C4-2B (cell line): ENCODE data around the gene ARL9.

Source experiments
- H3K27ac ChIP-seq: fragments of 450-650 bp; 2 replicates; pipeline ENCODE4 v1.5.1; 2017
- ZFX ChIP-seq: fragments of 450-650 bp; IDR thresholded peaks from 2 replicates; pipeline ENCODE4 v1.6.1; 2017
- TF ChIP-seq, protein P1 (sequence below): fragments of 450-650 bp; conservative IDR thresholded peaks from 2 replicates; pipeline ENCODE4 v1.5.1; 2017; ENCODE audit warnings: mild to moderate bottlenecking

Gene ARL9

DNA sequence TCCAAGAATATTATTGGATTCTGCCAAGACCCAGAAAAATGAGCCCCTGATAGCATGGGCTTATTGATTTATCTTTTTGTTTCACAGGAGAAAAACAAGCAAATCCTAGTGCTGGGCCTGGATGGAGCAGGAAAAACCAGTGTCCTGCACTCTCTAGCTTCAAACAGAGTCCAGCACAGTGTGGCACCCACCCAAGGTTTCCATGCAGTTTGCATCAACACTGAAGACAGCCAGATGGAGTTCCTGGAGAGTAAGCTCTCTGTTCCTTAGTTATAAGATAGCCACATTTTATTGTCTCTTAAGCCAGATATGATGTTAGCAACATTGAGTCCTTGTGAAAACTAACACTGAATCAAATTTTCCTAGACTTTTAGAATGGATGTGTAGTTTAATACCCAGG lies 5.5 kb downstream of the ARL9 start:
- no peak for TF ChIP-seq ZFX
- TF ChIP-seq, protein P1, sequence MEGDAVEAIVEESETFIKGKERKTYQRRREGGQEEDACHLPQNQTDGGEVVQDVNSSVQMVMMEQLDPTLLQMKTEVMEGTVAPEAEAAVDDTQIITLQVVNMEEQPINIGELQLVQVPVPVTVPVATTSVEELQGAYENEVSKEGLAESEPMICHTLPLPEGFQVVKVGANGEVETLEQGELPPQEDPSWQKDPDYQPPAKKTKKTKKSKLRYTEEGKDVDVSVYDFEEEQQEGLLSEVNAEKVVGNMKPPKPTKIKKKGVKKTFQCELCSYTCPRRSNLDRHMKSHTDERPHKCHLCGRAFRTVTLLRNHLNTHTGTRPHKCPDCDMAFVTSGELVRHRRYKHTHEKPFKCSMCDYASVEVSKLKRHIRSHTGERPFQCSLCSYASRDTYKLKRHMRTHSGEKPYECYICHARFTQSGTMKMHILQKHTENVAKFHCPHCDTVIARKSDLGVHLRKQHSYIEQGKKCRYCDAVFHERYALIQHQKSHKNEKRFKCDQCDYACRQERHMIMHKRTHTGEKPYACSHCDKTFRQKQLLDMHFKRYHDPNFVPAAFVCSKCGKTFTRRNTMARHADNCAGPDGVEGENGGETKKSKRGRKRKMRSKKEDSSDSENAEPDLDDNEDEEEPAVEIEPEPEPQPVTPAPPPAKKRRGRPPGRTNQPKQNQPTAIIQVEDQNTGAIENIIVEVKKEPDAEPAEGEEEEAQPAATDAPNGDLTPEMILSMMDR = no peak
- no peak overlapping the region for H3K27ac ChIP-seq

GRCh38 chr4:56512166-56512565 lies 6.6 kb downstream of the ARL9 start:
- H3K27ac ChIP-seq = no peak overlapping the region
- TF ChIP-seq ZFX = no peak
- TF ChIP-seq, protein P1 = no peak

GRCh38 chr4:56513517-56513916 lies 7.9 kb downstream of the ARL9 start:
- TF ChIP-seq, protein P1 = no peak
- no peak for TF ChIP-seq ZFX
- no peak overlapping the region for H3K27ac ChIP-seq

- TF ChIP-seq, protein P1 = no peak
- TF ChIP-seq ZFX = no peak
- no peak overlapping the region for H3K27ac ChIP-seq
These were observed 24.9 kb downstream of the ARL9 start for GRCh38 chr4:56530269-56531148.

- TF ChIP-seq, protein P1 = no peak
- TF ChIP-seq ZFX = no peak
- no peak overlapping the region for H3K27ac ChIP-seq
These were observed 25.7 kb downstream of the ARL9 start for GRCh38 chr4:56531149-56531770.

- no peak overlapping the region for H3K27ac ChIP-seq
- TF ChIP-seq, protein P1 = no peak
- TF ChIP-seq ZFX = no peak
These were observed 26.2 kb downstream of the ARL9 start for GRCh38 chr4:56531823-56532222.

DNA sequence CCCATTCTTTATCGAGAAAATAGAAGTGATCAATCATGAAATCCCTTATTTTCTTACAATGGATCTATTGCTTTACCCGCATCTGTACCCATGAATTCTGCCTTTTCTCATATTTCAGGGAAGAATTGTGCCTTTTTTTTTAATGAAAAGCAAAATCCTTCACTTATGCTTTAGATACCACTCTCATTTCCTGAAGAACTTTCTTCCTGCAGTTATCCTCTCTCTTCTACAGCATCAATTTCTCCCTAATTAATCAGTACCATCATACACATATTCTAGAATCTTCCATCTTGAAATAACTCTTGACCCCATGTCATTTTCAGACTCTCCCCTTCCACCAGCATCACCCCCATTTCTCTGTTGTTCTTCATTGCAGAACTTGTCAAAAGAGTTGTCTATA lies 26.6 kb downstream of the ARL9 start:
- no peak overlapping the region for H3K27ac ChIP-seq
- no peak for TF ChIP-seq ZFX
- TF ChIP-seq, protein P1 = no peak
